CD4-positive, alpha-beta T cell treated with Interleukin-17A for 1 hour (primary cell): Measurements from ENCODE around the gene GATAD2B.

Experiments used
- DNase-seq: peaks from one replicate; pipeline ENCODE4 v3.0.0-alpha.2; 2020

Gene GATAD2B

DNA sequence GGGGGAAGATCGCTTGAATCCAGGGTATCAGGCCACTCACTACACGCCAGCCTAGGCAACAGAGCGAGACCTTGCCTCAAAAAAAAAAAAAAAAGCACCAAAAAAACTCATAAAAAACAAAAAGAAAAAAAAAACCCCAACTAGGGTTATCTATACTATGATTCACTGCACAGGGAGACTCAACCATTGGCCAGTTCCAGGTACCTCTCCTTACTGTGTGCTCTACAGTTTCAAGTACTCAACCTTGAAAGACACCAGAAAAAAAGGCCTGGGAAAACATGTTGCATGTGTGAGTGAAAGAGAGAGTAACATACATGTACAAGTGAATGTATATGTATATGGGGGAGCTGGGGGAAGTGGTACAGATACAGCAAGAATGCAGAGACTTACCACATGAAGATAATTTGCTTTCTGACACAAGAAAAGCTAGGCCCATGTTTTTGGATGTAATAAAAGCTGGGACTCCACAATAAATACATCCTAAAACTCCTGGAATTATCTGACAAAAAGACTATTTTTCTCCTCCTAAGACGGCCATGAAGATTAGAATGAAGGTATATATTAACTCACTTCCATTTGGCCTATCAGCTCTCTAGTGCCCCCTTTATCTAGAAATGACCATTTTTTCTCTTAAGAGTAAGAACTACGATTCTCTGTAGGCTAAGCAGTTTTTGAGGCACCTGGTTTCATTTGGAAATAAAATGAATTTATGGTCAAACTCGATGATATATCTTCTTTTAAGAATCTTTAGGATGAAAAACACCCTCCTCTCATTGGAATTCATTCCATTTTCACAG lies 95.4 kb downstream of the GATAD2B start:
- no peak for DNase-seq

DNA sequence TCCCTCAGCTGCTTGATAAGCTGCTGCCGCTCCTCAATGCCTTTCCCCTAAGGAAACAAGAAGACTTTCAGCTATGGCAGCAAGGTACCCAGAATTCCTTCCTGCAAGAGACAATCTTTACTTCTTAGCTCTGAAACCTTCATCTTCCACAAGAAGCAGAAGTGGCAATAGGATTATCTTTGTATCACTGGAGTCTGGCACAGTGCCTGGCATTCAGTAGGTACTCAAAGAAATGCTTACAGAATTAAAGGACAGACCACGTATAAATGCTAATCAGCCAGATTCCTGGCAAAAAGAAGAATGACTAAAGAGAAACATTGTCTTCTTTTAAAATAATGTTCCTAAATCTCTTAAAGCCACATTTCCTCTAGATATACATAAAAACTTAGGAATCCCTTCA lies 103.9 kb downstream of the GATAD2B start:
- DNase-seq, result no peak

DNA sequence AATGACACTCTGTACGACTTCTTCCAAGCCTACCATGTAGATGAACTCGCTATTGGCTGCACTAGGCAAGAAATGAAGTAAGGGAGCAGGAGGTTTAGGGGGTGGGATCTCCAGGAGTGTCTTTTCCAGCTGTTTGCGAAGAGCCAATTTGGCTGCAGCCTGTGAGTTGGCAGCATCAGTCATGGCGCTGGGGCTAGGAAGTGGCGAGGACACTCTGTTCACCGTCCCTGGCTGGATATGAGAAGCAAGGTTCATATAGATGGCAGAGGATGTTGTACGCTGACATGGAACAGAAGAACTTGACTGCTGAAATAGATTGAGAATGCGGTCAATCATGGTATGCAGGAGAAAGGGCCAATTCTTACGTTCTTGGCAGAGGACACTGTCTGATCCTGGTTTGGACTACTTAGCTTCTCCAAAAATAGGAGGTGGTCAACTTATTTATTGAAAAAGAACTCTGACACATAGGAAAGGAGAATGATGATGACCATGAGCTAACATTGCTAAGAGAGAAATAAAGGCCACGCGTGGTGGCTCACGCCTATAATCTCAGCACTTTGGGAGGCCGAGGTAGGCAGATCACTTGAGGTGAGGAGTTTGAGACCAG lies 106.4 kb downstream of the GATAD2B start:
- DNase-seq, result no peak

DNA sequence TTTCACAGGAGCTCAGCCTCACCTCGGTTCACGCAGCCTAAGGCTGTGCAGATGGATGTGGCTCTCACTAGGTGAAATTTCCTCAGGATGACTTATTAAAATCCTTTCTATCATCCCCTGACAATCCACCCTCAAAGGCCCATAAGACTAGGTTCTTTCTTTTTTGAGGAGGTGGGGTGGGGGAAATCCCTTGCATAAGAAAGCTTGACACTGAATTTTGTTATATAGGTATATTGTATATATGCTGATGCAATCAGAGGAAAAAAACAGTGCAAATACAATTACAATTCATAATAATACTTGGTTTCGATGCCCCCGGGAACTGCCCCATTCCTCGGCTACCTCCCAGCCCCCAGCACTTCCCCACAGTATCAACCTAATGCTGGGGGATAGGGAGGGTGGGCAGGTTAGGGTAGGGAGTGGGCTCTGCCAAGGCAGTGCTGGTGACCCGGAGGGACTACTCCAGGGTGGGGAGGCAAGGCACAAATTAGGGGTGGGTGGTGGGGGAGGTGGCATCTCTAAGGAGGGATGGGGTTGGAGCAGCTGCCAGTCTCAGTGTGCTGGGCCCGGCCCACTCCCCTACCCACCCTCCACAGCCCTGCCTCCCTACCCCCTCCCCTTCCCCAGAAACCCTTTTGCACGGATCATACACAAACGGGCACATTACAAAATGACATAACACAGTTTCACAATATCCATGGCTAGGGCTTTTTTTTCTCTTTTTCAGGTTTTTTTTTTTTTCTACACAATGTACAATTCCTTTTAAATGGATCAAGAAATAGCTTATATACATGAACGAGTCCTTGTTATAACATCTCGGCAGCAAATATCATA lies 116.7 kb downstream of the GATAD2B start:
- peak; percentile 9 for DNase-seq

DNA sequence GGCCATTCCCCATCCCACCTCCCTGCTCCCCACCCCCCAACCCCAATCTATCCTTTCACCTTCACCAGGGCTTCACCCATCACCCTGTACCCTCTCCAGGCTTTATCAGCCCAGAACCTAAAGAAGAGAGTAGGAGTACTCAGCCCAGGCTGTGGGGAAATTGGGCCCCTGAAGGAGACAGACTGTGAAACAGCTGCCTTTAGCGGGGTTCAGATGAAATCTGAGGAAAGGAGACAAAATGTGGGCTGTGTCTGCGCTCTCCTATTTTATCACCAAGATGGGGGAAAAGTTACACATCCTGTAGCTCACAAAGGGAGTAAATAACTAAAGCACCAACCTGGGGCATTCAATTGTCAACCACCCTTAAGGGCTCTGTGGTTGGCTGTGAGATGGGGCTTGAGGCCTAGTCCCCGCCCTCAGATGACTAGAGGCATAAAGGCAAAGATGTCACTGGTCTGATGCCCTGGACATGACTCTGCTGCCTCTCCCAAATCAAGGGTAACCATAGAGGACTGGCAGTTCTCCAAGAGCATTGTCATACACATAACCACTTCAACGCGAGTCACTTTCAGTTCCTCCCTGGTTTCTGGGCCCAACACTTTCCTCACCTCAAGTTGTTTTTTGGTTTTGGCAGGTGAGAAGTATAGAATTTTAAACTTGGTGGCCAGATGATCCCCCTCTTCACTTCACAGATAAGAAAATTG lies 117.6 kb downstream of the GATAD2B start:
- peak; percentile 88 for DNase-seq

DNA sequence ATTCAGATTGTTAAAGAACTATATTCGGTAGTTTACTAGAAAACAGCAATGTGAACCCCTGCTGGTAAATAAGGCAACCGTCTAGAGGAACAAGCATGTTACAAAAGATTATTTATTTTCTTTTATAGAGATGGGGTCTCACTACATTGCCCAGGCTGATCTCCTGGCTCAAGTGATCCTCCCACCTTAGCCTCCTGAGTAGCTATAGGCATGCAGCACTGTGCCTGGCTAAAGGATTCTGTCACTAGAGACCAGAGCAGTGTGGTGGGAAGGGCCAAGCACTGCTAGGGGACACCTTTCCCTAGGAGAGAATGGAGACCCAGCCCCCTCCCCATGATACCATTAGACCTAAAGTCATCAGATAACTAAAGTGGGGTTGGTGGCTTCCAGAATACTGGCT lies 118.7 kb downstream of the GATAD2B start:
- no peak for DNase-seq

DNA sequence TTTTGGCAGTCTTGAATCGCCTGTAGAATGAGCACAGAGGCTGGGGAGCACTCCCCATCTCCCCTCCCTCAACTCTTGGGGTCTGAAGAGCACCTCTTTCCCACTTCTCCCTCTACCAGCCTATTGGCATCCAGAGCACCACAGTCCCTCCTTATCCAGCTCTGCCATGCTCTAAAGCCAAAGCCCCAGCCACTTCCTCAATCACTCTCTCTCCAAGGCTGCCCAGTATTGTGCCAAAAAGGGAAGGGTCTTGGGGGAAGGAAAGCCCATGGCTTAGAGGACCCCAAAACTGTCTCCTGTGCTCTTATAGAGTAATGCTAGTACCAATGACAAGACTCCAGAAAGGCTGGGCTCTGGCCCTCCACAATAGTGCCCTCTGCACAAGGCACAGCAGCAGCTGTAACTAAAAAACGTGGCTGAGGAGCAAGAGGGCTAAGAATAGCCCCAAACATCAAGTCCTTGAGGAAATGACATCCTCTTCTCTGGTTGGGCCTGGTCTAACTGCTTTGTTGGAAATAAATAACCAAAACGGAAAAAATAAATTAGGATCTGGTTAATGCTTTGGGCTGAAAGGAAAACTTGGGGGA lies 119.2 kb downstream of the GATAD2B start:
- DNase-seq, result no peak

DNA sequence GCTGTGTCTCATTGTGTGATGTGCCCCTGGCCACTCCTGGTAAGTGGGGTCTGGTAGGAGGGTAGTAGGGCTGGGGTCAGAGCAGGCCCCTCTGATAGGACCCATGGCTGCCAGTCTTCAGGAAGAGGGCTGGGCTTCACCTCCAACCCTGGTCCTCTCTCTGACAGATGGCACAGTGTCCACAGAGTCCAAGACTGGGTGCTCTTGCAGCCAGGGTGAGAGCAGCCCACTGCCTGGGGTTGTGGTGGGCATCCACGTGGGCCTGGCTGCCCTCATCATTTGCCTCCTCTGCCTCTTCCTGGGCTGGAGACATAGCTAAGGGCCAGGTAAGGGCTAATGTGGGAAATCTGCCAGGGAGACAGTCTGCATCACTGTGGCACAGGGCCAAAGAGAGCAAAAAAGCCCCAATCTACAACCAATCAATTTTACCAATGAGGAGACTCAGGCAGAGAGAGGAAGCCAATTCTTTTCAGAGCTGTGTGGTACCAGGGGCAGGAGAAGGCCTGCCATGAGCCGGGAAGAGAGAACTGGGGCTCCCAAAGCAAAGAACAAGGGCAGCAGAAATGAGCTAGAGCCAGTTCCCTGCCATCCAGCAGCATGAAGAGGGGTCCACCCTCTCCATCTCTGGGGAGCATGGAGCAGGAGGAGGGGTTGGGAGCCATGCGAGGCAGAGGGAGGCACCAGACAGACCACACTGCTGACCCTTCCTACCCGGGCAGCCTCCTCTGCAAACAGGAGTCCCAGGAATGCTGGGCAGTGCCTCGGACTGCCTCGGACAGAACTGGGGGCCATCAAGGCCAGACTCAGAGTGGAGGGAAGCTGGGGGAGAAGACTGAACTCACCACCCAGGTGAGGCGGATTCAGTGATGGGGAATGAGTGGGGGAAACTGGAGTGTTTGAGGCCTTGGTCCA lies 120.7 kb downstream of the GATAD2B start:
- no peak for DNase-seq

DNA sequence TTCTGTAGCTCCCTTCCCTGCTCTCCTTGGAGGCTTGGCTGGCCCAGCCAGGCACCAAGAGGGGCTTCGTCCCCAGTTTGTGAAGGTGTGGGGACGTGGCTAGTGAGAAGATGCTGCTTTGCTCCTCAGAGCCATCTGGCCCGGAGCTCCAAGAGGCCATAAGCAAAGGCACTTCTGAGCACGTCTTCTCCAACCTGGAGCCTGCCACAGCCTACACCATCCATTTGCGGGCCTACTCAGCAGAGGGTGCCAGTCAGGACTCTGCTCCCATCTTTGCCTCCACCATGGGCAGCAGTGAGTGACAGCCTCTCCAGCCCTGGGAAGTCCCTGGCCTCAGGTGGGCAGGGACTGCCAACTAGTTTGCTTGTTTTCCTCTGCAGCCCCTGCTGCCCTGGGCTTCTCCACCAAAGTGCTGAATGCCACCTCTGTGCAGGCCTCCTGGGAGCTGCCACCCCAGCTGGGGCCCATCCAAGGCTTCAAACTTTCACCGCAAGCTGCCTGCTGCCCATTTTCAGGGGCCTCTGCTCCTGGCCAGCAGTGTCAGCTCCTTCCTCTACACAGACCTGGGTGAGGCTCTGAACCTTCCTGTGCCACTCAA lies 121.6 kb downstream of the GATAD2B start:
- DNase-seq, result no peak

DNA sequence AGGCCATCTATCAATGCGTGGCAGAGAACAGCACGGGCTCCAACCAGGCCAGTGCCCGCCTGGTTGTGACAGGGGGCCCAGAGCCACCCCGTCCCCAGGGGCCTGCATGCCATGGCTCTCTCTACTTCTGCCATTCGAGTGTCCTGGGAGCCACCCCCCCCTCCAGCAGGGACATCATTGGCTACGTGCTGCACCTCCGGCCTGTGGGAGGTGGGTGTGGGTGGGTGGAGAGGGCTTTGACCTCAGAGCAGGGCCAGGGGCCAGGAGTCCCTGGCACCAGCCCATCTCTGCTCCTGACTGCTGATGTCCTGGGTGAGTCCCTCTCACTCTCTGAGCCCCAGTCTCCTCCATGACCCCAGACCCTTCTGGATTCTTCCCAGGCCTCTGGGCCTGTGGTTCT lies 122.3 kb downstream of the GATAD2B start:
- DNase-seq, result no peak

DNA sequence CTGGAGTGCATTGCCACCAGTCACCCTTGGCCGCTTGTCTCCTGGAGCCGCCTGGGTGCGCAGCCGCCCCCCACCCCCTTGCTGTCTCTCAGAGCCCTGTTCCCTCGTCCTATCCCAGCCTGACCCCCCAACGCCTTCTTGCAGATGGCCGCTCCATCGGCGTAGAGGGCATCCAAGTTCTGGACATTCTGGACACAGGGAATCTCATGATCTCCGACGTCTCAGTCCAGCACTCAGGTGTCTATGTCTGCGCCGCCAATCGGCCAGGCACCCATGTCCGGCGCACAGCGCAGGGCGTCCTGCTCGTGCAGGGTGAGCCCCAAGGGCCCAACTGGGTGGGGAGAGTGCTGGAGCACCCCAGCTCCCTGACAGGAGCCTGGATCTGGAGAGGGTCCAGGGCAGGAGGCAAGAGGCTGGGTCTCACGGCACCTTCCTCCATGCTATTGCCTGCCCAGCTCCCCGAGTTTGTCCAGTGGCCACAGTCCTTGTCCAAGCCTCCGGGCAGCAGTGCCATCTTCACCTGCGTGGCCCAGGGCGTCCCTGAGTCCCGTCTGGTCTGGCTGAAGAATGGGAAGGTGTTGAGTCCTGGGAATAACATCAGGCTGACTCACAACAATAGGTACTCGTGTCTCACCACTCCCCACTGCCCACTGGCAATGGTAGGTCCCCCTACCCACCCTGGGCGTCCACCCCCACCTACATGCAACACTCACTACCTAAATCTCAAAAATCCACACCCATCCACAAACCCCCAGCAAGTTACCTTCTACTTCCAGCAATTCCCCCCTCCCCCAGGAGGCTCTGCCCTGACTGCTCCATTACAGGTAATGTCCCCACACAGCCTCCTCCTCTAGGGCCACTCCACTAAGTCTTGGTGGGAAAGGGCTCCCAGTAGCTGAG lies 123.0 kb downstream of the GATAD2B start:
- no peak for DNase-seq

DNA sequence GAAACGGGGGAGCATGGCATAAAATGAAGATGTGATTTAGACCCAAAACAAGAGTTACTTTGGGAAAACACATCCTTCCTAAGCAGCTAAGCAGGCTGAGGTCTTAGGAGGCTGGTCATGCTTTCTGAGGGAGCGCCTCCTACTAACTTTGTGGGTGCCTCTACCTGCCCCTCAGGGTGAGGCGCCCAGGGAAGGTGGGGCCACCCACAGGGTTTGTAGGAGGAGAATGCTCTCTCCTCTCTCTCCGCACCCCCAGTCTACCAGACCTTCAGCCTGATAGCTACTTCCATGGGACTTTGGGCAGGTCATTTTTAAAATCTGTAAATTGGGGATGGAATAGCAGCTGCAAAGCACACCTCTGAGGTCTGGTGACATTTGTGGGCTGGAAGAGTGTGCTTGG lies 123.8 kb downstream of the GATAD2B start:
- DNase-seq, result no peak

DNA sequence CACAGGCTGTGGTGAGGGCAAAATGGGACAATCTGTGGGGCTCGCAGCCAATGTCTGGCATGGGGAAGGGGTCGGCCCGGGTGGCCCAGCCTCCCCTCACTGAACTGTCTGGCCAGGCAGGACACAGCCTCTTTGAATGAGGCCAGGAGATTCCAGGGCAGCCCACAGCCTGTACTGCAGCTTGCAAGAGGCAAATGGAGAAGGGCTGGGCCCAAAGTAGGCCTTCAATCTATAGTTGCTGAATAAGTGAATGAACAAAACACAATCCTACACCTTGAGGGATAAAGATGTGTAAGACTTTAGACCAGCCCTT lies 124.3 kb downstream of the GATAD2B start:
- no peak for DNase-seq

DNA sequence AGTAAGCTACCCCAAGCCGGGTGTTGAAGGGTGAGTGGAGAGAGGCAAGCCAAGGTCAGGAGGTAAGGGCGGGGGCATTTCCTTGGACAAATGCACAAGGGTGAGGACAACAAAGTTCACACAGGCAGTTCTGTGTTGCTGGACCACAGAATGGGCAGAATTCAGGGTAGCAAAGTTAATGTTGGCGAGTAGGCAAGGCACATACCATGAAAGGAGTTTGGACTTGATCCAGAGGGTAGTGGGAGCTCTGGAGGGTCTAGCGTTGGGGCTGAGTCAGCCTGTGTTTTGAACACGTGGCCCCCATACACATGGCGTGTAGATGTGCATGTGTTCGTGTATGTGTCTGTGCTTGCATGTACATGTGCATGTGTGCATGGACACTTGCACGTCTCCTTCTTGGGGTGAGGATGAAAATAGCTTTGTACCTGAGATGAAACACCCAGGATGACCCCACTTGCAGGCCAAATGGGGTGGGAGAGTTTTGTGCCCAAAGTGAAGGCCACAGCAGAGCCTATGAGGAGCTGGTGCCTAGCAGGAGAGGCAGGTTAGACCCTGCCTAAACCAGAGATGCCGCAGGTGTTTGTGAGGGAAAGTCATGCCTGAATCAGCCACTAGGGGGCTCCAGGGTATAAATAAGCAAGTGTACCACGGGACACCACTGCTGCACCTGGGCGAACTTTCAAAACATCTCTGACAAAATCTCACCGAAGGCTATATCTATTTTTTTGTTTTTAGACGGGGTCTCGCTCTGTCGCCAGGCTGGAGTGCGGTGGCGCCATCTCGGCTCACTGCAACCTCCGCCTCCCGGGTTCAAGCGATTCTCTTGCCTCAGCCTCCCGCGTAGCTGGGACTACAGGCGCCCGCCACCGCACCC lies 125.7 kb downstream of the GATAD2B start:
- peak; percentile 88 for DNase-seq

DNA sequence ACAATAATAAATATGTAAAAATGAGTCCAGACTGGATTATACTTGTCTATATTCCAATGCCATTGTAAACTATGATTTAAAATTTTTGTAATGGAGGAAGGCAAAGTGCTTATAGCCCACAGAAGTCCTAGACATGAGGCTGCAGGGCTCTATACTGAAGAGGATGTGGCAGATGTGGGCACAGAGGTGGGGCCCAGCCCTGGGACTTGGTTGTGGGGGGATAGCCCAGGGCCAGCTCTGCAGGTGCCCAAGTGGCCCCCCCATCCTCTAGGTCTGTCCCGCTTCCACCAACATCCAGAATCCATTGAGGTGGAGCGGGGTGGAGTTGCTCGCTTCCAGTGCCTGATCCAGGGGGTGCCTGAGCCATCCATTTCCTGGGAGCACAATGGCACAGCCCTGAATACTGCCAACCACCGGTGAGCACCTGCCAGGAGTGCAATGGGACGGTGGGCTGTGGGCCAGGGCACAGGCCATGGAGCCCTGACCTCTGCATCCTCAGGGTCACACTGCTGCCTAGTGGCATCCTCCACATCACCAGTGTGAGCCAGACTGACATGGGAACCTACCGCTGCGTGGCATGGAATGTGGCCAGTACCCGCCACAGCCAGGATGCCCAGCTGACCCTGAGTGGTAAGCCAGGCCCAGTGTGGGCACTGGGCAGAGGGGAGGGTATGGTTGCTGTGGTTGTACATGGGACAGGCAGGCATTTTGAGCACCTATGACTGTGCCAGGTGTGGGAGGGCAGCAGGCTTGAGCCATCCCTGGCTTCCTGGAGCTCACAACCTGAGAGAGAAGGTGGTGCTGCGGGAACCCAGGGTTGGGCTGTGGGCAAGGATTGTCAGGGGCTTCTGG lies 126.6 kb downstream of the GATAD2B start:
- DNase-seq, result peak; percentile 20

DNA sequence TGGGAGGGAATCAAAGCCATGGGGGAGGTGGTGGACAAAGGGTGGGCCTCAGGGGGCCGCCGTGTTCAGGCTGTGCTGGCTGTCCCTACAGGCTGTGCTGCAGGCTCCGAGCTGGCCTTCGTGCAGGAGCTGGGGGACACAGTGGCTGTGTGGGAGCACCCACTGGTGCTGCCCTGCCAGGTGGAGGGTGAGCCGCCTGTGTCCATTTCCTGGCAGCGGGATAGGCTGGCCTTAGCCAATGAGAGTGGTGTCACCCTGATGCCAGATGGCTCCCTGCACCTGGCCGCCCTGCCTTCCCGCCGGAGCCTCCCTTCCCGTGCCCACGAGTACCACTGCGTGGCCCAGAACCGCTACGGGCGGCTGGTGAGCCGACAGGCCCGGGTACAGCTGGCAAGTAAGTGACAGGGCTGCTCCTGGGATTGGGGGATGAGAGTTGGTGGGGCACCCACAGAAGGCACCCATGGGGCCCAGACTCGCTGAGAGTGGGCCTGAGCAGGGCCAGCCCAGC lies 127.4 kb downstream of the GATAD2B start:
- no peak for DNase-seq

DNA sequence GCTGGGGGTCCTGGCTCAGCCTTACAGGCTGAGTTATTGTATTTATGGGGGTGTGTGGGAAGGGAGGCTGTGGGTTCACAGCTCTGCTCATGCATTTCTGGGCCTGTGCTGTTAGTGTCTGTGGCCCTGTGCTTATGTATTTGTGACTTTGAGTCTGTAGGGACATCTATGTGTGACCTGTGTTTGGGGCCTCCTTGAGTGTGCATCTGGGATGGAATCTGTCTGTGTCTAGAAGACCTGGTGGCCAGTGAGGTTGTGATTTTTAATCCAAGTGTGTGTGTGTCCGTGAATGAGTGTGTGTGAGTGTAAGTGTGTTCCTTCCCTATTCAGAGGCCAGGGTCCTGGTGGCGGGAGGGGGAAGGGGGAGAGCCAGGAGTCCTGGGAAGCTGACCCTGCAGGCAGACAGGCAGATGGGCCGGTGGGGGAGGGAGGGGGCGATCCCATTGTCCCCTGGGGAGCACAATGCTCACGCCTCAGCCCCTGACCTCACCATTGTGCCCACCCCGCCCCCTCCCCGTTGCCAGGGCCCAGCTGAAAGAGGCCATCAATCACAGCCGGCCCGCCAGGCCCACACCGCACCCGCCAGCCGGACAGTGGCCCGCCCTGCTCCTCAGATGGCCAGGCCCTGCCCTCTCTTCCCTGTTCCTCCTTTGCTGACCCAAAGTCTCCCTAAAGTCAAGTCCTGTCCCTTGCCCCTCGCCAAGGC lies 128.0 kb downstream of the GATAD2B start:
- no peak for DNase-seq
